Lower leg skin (tissue), 4 donors: ENCODE data around the gene SV2C. TPM values are rescaled to one million over a fixed set of nuclear protein-coding genes. Genes with fewer than 3 reads are reported as not detected.

Experiments used
- DNase-seq, 2 donors: peaks; one replicate each; pipeline ENCODE4 v3.0.0-alpha.2; 2019; ENCODE audit warnings: low spot score in 2 of 2
- H3K4me3 ChIP-seq: fragments of 200-600 bp; sonication (generic); 2 replicates; pipeline ENCODE4 v1.5.1; 2017; ENCODE audit warnings: mild to moderate bottlenecking, low read depth; ENCODE audit not compliant: poor library complexity, severe bottlenecking
- POLR2A ChIP-seq, 2 donors: fragments of 450-650 bp; IDR thresholded peaks; one replicate each; pipeline ENCODE4 v1.6.1; 2016 to 2017; ENCODE audit warnings: antibody characterized with exemption in 2 of 2, mild to moderate bottlenecking in 1 of 2, moderate library complexity in 1 of 2
- WGBS, 2 donors: methylation state at CpG; one replicate each; pipeline ENCODE4 v1.1.5; 2018; 5-methylcytosine and 5-hydroxymethylcytosine counted together
- intact Hi-C: fragments of 100-400 bp; cut with DNase I; formaldehyde crosslinking; loops from one replicate; pipeline ENCODE4 v1.15.0; 2023; ENCODE audit warnings: low total_unique reads
- total RNA-seq, 4 donors: library from RNA; depleted of rRNA; stranded (reverse); fragments of >200 nt; gene quantifications; one replicate each; pipeline ENCODE4 v1.1.0, GENCODE V29; 2016
- TF ChIP-seq, protein P1 (sequence below), 3 donors: fragments of 450-650 bp; IDR thresholded peaks; one replicate each; pipeline ENCODE4 v1.5.1; 2016; ENCODE audit warnings: antibody characterized with exemption in 3 of 3, mild to moderate bottlenecking in 3 of 3, moderate library complexity in 2 of 3

SV2C gene
- total RNA-seq, 4 donors from 2014 or later, result 0.04 to 0.63 (median 0.24) TPM

DNA sequence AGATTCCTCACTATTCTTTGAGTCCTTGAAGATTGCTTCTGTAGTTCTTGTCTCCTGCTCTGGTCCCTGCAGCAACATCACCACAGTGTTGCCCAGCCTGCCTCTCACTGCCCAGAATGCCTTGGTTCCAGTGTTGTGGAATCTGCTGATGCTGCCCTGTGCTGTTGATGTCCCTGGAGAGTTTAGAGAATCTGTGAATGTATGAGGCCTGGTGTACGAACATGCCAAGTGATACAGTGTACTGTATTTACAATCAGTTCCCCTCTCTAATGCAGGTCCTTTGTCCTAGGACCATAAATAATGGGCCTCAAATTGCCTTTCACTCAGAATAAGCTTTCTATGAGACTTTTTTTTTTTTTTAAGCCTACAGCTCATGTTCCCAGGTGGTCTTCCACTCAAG lies 8.2 kb downstream of the SV2C start:
- H3K4me3 ChIP-seq, result no peak overlapping the region
- DNase-seq, result no peak
- TF ChIP-seq, protein P1, sequence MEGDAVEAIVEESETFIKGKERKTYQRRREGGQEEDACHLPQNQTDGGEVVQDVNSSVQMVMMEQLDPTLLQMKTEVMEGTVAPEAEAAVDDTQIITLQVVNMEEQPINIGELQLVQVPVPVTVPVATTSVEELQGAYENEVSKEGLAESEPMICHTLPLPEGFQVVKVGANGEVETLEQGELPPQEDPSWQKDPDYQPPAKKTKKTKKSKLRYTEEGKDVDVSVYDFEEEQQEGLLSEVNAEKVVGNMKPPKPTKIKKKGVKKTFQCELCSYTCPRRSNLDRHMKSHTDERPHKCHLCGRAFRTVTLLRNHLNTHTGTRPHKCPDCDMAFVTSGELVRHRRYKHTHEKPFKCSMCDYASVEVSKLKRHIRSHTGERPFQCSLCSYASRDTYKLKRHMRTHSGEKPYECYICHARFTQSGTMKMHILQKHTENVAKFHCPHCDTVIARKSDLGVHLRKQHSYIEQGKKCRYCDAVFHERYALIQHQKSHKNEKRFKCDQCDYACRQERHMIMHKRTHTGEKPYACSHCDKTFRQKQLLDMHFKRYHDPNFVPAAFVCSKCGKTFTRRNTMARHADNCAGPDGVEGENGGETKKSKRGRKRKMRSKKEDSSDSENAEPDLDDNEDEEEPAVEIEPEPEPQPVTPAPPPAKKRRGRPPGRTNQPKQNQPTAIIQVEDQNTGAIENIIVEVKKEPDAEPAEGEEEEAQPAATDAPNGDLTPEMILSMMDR (IDR thresholded peaks at IDR 0.05), result no peak
- TF ChIP-seq POLR2A (IDR thresholded peaks at IDR 0.05), result no peak
- intact Hi-C loops, result no loop called here
- 64 to 71% methylated on average over 1 of the region's 1 CpG for WGBS, 2 donors

DNA sequence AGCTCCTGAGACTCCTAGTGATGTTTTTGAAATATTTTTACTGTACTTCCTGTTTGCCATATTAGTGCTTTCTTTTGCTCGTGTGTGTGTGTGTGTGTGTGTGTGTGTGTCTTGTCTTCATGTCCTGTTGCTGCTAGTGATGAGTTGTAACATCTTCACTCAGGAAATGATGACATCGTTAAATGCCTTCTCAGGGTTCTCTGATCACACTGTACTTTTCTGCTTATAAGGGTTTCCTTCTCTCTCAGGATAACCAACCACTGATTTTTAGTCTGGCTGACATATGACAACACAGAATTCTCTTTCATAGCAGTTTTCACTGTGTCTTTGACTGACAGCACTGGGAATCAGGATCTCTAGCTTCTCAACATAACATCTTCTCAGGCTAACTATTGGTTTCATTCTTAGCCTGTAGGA lies 16.1 kb downstream of the SV2C start:
- TF ChIP-seq, protein P1 (IDR thresholded peaks at IDR 0.05), result no peak
- TF ChIP-seq POLR2A (IDR thresholded peaks at IDR 0.05), result no peak
- no peak for DNase-seq
- intact Hi-C loops, result no loop called here

DNA sequence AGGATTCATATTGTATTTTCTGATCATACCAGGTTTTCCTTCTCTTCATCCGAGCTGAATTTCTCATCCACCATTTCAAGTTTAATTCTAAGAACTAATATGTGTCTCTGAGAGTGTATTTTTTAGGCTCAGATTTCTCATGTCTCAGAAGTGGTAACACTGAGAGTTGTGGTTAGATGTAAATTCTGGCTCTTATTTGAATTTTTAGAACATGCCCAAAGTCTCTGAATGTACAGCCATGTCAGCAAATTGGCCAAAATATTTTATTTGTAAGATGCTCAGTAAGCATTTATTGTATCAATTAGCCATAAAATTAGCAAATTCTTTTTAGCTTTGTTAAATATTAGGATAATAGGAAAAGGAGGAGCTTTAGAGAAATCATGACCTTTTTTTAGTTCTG lies 16.6 kb downstream of the SV2C start:
- intact Hi-C loops, result no loop called here
- DNase-seq, result no peak

More for the DNA sequence above, 16.1 kb downstream of the SV2C start:
- 35% methylated on average over 2 of the region's 2 CpGs for WGBS, 2 donors
- H3K4me3 ChIP-seq, result no peak overlapping the region

DNA sequence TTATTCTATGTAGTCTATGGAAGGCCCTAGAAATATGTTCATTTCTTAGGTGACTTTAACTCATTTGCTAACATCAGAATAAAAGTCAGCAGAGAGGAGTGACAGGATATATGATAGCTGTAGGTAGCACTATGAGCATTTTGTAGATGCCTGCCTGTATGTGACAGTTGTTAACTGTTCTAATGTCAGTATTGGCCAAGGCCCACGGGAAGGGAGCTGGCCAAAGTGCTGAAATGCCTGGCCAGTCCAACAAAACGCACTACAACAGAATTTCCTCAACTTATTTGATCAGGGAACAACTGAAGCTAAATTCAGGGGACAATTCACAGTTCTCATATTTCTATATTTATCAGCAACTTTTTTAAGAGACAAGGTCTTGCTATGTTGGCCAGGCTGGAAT lies 20.8 kb downstream of the SV2C start:
- DNase-seq, result no peak
- no peak for TF ChIP-seq POLR2A (IDR thresholded peaks at IDR 0.05)
- TF ChIP-seq, protein P1 (IDR thresholded peaks at IDR 0.05), result no peak
- WGBS, 2 donors, result 0 to 3% methylated on average over 2 of the region's 2 CpGs
- H3K4me3 ChIP-seq, result no peak overlapping the region
- intact Hi-C loops, result no loop called here

More for the DNA sequence above, 16.6 kb downstream of the SV2C start:
- TF ChIP-seq, protein P1 (IDR thresholded peaks at IDR 0.05), result no peak
- TF ChIP-seq POLR2A (IDR thresholded peaks at IDR 0.05), result no peak
- no peak overlapping the region for H3K4me3 ChIP-seq
- 84 to 93% methylated on average over 1 of the region's 1 CpG for WGBS, 2 donors

DNA sequence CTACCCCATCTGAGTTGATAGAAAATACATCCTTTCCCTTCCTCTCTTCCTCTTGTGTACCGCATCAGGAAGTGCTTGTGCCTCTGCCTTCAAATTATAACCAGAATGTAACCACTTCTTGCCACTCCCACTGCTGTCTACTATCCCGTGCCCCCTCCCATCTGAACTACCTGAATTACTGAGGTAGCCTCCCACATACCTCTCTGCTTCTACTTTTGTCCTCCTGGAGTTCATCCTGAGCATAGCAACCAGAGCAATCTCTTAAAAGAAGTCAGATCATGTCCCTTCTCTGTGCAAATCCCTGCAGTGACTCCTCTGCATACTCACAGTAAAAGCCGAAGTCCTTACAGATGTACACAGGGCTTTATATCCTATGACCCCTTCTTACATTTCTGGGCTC lies 23.0 kb downstream of the SV2C start:
- WGBS, 2 donors, result 68% methylated on average over 3 of the region's 3 CpGs
- DNase-seq, result no peak
- TF ChIP-seq, protein P1 (IDR thresholded peaks at IDR 0.05), result no peak
- no peak for TF ChIP-seq POLR2A (IDR thresholded peaks at IDR 0.05)
- H3K4me3 ChIP-seq, result no peak overlapping the region
- intact Hi-C loops, result no loop called here

DNA sequence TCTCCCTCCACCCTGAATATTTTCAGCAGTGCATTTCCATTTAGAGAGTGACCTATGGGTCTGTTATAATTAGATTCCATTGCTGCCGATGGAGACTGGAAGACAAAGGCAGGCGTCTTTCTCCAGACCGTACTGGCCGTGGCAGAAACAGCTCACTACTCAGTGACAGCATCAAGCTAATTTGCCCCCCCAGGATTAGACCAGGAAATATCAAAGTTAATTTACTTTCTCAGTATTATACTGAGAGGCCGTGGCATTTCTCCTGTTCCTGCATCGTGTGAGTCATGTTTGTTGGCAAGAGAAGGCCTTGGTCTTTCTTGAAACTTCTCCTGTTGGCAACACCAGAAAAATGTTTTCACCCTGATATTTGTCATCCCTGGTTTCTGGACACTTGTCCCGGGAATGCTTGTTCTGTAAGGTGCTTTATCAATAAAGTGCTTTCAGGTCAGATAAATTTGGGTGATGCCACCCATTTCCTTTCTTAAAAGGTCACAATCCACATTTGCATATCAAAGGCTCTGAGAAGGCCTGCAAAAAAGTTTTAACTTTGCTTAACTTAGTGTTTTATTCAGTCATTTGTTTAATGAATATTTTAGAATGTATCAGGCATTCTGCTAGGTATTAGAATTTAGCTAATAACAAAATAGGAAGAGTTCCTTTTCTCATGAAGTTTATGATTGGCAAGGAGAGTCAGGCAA lies 28.4 kb downstream of the SV2C start:
- DNase-seq, result no peak
- H3K4me3 ChIP-seq, result no peak overlapping the region
- WGBS, 2 donors, result 58 to 62% methylated on average over 7 of the region's 7 CpGs
- intact Hi-C loops, result no loop called here
- TF ChIP-seq, protein P1 (IDR thresholded peaks at IDR 0.05), result no peak
- no peak for TF ChIP-seq POLR2A (IDR thresholded peaks at IDR 0.05)
